ENCODE data around the gene R3HDM4. TPM values are rescaled to one million over a fixed set of nuclear protein-coding genes. Genes with fewer than 3 reads are reported as not detected.

Gene R3HDM4
- total and polyA plus RNA-seq, 9 of the 15 experiments (the other 6 are each of a cell fraction or from before 2014, with no cell fraction given) = 3.2 to 154 (median 59.0) TPM

GRCh38 chr19:903266-903797, 9.7 kb downstream of the R3HDM4 start (continued):
- TF ChIP-seq, protein P1, sequence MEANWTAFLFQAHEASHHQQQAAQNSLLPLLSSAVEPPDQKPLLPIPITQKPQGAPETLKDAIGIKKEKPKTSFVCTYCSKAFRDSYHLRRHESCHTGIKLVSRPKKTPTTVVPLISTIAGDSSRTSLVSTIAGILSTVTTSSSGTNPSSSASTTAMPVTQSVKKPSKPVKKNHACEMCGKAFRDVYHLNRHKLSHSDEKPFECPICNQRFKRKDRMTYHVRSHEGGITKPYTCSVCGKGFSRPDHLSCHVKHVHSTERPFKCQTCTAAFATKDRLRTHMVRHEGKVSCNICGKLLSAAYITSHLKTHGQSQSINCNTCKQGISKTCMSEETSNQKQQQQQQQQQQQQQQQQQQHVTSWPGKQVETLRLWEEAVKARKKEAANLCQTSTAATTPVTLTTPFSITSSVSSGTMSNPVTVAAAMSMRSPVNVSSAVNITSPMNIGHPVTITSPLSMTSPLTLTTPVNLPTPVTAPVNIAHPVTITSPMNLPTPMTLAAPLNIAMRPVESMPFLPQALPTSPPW (CRISPR knock-in tag; IDR thresholded peaks at IDR 0.05) = peak; percentile 45
- TF ChIP-seq FOXP4 (CRISPR knock-in tag; IDR thresholded peaks at IDR 0.05; ENCODE audit: borderline replicate concordance) (0 out of 2 replicates have a peak, but pooled peaks have one; percentile 37), MIER1 (IDR thresholded peaks at IDR 0.05; ENCODE audit: low read depth) (no peak), POLR2G (IDR thresholded peaks at IDR 0.05; ENCODE audit: low read depth, low read length) (peak; percentile 67), ZNF3 (CRISPR knock-in tag; IDR thresholded peaks at IDR 0.05) (no peak), CXXC5 (CRISPR knock-in tag; IDR thresholded peaks at IDR 0.05) (0 out of 2 replicates have a peak, but pooled peaks have one; percentile 22), HDAC1 (IDR thresholded peaks at IDR 0.05) (0 out of 4 replicates have a peak, but pooled peaks of 1 of the 2 experiments have one; percentile 17), PRDM10 (IDR thresholded peaks at IDR 0.05; ENCODE audit: partially characterized antibody) (peak; percentile 72), FOXA3 (CRISPR knock-in tag; conservative IDR thresholded peaks at IDR 0.05 in 1 of 2, IDR thresholded peaks at IDR 0.05 in 1 of 2) (peak in 1 of 2 experiments; percentile 67; a peak in 1 of 4 replicates), HNRNPK (IDR thresholded peaks at IDR 0.05; ENCODE audit: low read depth, low read length, poor library complexity, severe bottlenecking) (no peak)
- TF ChIP-seq, protein P2, sequence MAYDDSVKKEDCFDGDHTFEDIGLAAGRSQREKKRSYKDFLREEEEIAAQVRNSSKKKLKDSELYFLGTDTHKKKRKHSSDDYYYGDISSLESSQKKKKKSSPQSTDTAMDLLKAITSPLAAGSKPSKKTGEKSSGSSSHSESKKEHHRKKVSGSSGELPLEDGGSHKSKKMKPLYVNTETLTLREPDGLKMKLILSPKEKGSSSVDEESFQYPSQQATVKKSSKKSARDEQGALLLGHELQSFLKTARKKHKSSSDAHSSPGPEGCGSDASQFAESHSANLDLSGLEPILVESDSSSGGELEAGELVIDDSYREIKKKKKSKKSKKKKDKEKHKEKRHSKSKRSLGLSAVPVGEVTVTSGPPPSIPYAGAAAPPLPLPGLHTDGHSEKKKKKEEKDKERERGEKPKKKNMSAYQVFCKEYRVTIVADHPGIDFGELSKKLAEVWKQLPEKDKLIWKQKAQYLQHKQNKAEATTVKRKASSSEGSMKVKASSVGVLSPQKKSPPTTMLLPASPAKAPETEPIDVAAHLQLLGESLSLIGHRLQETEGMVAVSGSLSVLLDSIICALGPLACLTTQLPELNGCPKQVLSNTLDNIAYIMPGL (CRISPR knock-in tag; IDR thresholded peaks at IDR 0.05) = no peak
- TF ChIP-seq, protein P3, sequence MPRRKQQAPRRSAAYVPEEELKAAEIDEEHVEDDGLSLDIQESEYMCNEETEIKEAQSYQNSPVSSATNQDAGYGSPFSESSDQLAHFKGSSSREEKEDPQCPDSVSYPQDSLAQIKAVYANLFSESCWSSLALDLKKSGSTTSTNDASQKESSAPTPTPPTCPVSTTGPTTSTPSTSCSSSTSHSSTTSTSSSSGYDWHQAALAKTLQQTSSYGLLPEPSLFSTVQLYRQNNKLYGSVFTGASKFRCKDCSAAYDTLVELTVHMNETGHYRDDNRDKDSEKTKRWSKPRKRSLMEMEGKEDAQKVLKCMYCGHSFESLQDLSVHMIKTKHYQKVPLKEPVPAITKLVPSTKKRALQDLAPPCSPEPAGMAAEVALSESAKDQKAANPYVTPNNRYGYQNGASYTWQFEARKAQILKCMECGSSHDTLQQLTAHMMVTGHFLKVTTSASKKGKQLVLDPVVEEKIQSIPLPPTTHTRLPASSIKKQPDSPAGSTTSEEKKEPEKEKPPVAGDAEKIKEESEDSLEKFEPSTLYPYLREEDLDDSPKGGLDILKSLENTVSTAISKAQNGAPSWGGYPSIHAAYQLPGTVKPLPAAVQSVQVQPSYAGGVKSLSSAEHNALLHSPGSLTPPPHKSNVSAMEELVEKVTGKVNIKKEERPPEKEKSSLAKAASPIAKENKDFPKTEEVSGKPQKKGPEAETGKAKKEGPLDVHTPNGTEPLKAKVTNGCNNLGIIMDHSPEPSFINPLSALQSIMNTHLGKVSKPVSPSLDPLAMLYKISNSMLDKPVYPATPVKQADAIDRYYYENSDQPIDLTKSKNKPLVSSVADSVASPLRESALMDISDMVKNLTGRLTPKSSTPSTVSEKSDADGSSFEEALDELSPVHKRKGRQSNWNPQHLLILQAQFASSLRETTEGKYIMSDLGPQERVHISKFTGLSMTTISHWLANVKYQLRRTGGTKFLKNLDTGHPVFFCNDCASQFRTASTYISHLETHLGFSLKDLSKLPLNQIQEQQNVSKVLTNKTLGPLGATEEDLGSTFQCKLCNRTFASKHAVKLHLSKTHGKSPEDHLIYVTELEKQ (CRISPR knock-in tag; IDR thresholded peaks at IDR 0.05) = no peak

Measured in K562 (cell line).